ENCODE measurements around the gene ZNF579.
"Not testable (repeated sequence)": the region's sequence is repeated elsewhere in the genome, so short reads cannot be mapped to it uniquely, and the experiment has no call there.

Gene ZNF579

DNA sequence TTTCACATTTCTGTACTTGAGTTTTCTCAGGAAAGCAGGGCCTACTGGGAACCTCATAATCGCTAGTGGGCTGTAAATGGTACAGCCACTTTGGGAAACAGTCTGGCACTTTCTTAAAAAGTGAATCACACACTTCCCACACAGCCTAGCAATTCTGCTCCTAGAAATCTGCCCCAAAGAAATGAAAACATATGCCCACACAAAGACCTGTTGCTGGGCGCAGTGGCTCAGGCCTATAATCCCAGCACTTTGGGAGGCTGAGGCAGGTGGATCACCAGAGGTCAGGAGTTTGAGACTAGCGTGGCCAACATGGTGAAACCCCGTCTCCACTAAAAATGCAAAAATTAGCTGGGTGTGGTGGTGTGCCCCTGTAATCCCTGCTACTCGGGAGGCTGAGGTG is 11.2 kb downstream of the ZNF579 start:
- not testable (repeated sequence) for H3K27ac Mint-ChIP-seq, ATAC-seq, H3K4me1 Mint-ChIP-seq, H3K4me3 Mint-ChIP-seq, H3K36me3 Mint-ChIP-seq, H3K9me3 Mint-ChIP-seq
- H3K27me3 Mint-ChIP-seq: peaks cover 14% of the 10 kb centered on the region

DNA sequence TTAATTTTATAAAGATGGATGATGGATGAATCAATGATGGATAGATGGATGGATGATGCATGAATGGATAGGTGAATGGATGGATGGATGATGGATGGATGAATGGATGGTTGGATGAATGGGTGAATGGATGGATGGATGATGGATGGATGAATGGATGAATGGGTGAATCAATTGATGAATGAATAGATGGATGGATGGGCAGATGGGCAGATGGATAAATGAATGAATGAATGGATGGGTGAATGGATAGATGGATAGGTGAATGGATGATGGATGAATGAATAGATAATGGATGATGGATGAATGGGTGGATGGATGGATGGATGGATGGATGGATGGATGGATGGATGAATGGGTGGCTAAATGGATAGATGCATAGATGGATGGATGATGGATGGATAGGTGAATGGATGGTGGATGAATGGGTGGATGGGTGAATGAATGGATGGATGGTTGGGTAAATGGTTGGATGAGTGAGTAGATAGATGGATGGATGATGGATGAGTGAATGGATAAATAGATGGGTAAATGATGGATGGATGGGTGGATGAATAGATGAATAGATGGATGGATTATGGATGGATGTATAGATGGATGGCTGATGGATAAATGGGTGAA is 12.8 kb downstream of the ZNF579 start:
- H3K4me3 Mint-ChIP-seq: no peak overlapping the region
- H3K9me3 Mint-ChIP-seq: no peaks in the 10 kb centered on the region
- H3K27me3 Mint-ChIP-seq: peaks cover 31% of the 10 kb centered on the region
- no peaks in the 10 kb centered on the region for H3K4me1 Mint-ChIP-seq
- H3K36me3 Mint-ChIP-seq: no peaks in the 10 kb centered on the region
- H3K27ac Mint-ChIP-seq: no peak overlapping the region
- no peak for ATAC-seq

DNA sequence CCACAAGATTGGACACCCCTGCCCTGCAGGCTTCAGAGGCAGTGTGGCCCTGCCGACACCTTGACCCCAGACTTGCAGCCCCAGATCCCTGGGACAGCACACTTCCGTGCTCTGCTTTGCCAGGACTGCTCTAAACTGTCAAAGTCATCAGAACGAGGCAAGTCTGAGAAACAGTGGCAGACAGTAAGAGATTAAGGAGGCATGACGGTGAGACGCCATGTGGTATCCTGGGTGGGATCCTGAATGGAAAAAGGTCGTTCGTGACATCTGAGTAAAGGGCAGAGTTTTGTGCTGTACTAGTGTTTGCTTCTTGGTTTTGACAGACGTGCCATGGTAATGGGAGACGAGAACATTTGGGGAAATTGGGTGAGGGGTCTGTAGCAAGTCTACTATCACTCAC is 13.8 kb downstream of the ZNF579 start:
- Mint-ChIP-seq H3K4me3 (no peak overlapping the region), H3K27me3 (peaks cover 32% of the 10 kb centered on the region), H3K36me3 (no peaks in the 10 kb centered on the region), H3K9me3 (no peaks in the 10 kb centered on the region), H3K27ac (no peak overlapping the region), H3K4me1 (no peaks in the 10 kb centered on the region)
- ATAC-seq: no peak

DNA sequence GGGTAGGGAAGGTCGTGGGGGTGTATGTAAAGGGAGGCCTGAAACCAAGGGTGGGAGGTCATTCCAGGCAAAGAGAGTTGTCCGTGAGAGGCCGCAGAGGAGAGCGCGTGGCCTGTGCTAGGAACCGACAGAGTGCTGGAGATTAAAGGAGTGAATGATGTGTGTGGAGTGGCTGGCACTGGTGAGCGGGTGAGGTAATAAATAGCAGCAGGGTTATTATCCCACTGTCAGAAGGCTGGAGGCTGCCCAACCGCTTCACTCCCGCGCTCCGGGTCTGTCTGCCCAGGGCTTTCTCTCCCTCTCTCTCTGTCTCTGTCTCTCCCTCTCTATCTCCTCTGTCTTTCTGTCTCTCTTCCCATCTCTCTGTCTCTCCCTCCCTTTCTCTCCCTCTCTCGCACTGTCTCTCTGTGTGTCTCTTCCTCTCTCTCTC is 17.4 kb downstream of the ZNF579 start:
- H3K4me1 Mint-ChIP-seq: no peaks in the 10 kb centered on the region
- peaks cover 55% of the 10 kb centered on the region for H3K27me3 Mint-ChIP-seq
- ATAC-seq: no peak
- H3K36me3 Mint-ChIP-seq: no peaks in the 10 kb centered on the region
- no peak overlapping the region for H3K4me3 Mint-ChIP-seq
- no peak overlapping the region for H3K27ac Mint-ChIP-seq
- peaks cover 5% of the 10 kb centered on the region for H3K9me3 Mint-ChIP-seq

DNA sequence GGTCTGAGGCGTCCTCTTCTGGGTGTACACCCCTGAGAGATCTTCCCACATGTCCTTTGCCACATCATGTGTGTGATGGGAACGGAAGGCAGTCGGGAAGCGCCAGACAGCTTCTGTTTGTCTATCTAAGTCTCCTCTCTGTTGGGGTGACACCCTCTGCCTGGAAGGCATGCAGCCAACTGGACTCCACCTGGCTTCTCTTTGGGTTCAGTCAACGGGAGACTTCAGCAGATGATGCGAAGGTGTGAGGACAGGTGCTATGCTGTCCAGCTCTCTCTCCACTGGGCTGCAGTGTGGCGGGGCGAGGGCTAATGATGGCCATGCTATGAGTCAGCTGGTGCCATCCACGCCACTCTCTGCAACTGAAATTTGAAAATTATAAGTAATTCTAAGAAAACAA is 21.0 kb downstream of the ZNF579 start:
- Mint-ChIP-seq H3K4me1 (no peaks in the 10 kb centered on the region), H3K36me3 (no peaks in the 10 kb centered on the region), H3K9me3 (peaks cover 5% of the 10 kb centered on the region), H3K4me3 (no peak overlapping the region), H3K27me3 (peaks cover 50% of the 10 kb centered on the region), H3K27ac (no peak overlapping the region)
- no peak for ATAC-seq

DNA sequence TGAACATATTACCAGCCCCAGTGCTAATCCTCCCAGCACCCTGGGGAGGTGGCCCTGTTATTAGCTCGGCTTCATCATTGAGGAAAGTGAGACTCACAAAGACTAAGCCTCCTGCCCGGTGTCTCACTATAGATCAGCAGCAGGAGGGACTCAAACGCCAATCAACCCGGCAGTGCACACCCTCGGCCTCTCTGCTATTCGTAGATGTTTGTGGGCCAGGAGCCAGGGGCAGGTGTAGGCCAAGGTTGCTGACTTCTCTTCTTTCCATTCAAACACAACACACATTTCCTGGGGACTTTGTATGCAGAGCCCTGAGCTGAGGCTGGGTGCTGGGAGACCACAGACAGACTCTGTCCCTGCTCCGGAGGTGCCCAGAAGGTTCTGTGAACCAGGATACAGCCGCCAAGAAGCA is 25.9 kb downstream of the ZNF579 start:
- ATAC-seq: no peak
- H3K36me3 Mint-ChIP-seq: no peaks in the 10 kb centered on the region
- H3K4me1 Mint-ChIP-seq: peaks cover 1% of the 10 kb centered on the region
- H3K4me3 Mint-ChIP-seq: no peak overlapping the region
- H3K27ac Mint-ChIP-seq: no peak overlapping the region
- peaks cover 56% of the 10 kb centered on the region for H3K27me3 Mint-ChIP-seq
- H3K9me3 Mint-ChIP-seq: no peaks in the 10 kb centered on the region

DNA sequence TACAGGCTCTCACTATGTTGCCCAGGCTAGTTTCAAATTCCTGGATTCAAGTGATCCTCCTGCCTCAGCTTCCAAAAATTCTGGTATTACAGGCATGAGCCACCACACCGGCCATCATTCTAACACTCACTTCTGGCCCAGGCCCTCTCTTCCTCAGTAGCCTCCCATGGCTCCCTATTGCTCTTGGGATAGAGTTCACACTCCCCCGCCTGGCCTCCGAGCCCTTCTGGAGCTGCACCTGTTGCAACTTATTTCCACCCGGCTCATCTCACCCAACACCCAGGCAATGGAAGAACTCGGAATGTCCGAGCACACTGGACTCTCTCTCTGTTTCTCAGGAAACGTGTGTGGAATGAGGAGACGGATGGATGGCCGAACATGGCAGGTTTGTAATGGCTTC is 26.3 kb downstream of the ZNF579 start:
- Mint-ChIP-seq H3K27ac (no peak overlapping the region), H3K9me3 (no peaks in the 10 kb centered on the region), H3K4me3 (no peak overlapping the region), H3K27me3 (peaks cover 56% of the 10 kb centered on the region), H3K36me3 (no peaks in the 10 kb centered on the region), H3K4me1 (peaks cover 6% of the 10 kb centered on the region)
- ATAC-seq: no peak

DNA sequence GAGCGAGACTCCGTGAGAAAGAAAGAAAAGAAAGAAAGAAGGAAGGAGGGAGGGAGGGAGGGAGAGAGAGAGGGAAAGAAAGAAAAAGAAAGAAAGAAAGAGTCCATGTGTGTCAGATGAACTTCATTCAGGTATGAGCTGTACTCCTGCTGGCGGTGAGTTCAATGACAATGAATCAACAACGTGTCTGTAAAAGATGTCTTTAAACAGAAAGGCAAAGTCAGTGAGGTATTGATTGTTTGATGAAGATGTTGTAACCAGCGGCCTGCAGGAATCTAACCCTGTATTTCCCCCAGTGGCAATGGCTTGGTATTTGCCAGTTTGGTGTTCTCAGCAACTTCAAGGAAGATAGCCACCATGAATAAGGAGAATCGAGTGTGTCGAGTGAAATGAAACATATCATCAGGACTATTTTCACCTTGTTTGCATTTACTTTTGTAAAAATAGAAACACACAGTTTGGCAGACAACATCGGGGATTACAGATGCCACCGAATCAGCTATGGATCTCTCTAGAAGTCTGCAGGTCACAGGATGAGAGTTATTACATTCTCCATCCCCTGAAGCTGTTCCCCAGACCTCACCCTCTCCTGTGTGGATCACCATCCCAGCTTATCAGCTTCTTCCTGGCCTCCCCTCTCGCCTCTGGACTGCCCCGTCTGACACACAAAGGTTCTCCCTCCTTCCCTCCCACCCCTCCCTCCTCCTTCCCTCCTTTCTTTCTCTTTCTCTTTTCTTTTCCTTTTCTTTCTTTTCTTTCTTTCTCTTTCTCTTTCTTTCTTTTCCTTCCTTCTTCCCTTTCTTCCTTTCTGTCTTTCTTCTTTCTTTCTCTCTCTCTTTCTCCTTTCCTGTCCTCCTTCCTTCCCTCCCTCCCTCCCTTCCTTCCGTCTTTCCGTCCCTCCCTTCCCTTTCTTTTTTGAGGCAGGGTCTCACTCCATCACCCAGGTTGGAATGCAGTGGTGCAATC is 27.1 kb downstream of the ZNF579 start:
- Mint-ChIP-seq H3K27ac (no peak overlapping the region), H3K27me3 (peaks cover 57% of the 10 kb centered on the region), H3K9me3 (no peaks in the 10 kb centered on the region), H3K4me1 (peaks cover 6% of the 10 kb centered on the region), H3K4me3 (no peak overlapping the region), H3K36me3 (no peaks in the 10 kb centered on the region)
- ATAC-seq: no peak

DNA sequence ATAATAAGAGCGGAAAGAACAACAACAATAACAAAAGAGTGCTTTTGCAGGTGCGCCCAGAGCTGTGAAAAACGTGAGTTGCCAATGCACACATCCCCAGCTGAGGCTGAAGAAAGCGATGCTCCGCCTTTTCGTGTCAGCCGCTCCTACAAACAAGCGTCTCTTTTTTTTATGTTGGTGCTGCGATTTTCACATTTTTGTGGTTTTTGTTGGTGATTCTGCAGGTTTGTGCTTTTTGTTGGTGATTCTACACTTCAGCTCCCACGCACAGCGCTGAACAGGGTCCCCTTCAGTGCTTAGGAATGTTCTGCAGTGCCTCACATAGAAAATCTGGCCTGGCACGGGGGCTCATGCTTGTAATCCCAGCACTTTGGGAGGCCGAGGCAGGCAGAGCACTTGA is 28.0 kb downstream of the ZNF579 start:
- Mint-ChIP-seq H3K9me3 (no peaks in the 10 kb centered on the region), H3K4me1 (peaks cover 6% of the 10 kb centered on the region), H3K4me3 (no peak overlapping the region), H3K36me3 (no peaks in the 10 kb centered on the region), H3K27me3 (peaks cover 66% of the 10 kb centered on the region), H3K27ac (no peak overlapping the region)
- no peak for ATAC-seq

DNA sequence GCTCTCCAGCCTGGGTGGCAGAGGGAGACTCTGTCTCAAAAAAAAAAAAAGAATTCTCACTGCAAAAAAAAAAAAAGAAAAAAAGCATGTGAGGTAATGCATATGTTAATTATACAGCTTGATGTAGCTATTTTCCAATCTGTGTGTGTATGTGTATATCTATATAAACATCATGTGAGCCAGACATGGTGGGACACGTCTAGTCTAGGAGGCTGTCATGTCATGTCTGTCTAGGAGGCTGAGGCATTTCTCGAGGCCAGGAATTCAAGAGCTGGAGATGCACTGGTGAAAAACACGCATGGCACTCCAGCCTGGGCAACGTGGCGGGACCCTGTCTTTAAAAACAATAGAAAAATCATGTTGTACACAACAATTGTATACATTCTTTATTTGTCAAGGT is 28.4 kb downstream of the ZNF579 start:
- no peaks in the 10 kb centered on the region for H3K36me3 Mint-ChIP-seq
- ATAC-seq: no peak
- peaks cover 6% of the 10 kb centered on the region for H3K4me1 Mint-ChIP-seq
- no peaks in the 10 kb centered on the region for H3K9me3 Mint-ChIP-seq
- peaks cover 70% of the 10 kb centered on the region for H3K27me3 Mint-ChIP-seq
- no peak overlapping the region for H3K27ac Mint-ChIP-seq
- no peak overlapping the region for H3K4me3 Mint-ChIP-seq

DNA sequence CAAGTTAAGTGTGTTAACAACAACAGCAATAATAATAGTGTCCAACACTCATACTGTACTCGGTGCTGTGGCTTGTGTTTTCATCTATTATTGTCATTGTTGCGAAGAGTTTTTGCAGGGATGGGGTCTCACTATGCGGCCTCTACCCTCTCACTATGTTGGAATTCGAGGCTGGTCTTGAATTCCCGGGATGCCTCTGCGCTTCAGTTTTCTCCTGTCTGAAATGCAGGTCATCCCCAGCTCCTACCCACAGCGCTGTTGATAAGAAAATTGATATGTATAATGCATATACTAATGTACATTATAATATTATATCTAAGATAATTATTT is 30.4 kb downstream of the ZNF579 start:
- peaks cover 88% of the 10 kb centered on the region for H3K27me3 Mint-ChIP-seq
- H3K9me3 Mint-ChIP-seq: no peaks in the 10 kb centered on the region
- H3K27ac Mint-ChIP-seq: no peak overlapping the region
- ATAC-seq: no peak
- peaks cover 6% of the 10 kb centered on the region for H3K4me1 Mint-ChIP-seq
- H3K4me3 Mint-ChIP-seq: no peak overlapping the region
- H3K36me3 Mint-ChIP-seq: no peaks in the 10 kb centered on the region

DNA sequence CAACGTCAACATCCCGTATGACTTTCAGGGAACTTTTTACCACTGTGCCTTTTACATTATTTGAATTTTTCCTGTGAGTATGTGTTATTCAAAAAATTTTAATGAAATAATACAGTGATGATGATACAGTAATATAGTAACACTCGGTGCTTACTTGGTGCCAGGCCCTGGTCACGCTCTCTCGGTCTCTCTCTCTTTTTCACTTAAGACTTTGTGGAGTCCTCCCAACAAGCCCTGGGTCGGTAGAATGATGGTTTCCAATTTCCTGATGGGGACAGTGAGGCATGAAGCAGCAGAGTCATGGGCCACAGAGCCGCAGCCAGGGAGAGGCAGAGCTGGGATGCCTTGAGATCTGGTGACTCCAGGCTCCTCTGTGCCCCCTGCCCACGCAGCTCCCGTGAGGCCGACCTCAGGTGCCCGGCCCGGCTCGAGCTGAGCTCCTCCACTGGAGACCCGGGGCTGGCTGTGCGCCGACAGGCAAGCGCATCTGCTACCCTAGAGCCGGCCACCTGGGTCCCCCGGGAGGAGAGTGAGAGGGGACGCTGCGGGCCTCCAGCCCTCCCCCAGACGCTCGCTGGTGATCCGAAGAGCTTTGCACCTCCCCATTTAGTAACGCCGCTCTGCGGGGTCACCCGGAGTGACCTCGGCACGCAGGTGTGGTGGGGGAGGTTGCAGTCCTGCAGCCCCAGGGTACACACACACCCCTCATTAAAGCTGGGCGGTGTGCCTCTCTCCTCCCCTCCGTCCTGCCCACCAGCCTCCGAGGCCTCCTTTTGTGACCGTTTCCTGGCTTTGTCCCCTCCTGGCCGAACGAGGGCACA is 30.9 kb downstream of the ZNF579 start:
- no peak overlapping the region for H3K27ac Mint-ChIP-seq
- no peak overlapping the region for H3K4me3 Mint-ChIP-seq
- peak; percentile 51 for ATAC-seq
- H3K27me3 Mint-ChIP-seq: peaks cover 88% of the 10 kb centered on the region
- H3K36me3 Mint-ChIP-seq: no peaks in the 10 kb centered on the region
- no peaks in the 10 kb centered on the region for H3K9me3 Mint-ChIP-seq
- H3K4me1 Mint-ChIP-seq: peaks cover 6% of the 10 kb centered on the region

DNA sequence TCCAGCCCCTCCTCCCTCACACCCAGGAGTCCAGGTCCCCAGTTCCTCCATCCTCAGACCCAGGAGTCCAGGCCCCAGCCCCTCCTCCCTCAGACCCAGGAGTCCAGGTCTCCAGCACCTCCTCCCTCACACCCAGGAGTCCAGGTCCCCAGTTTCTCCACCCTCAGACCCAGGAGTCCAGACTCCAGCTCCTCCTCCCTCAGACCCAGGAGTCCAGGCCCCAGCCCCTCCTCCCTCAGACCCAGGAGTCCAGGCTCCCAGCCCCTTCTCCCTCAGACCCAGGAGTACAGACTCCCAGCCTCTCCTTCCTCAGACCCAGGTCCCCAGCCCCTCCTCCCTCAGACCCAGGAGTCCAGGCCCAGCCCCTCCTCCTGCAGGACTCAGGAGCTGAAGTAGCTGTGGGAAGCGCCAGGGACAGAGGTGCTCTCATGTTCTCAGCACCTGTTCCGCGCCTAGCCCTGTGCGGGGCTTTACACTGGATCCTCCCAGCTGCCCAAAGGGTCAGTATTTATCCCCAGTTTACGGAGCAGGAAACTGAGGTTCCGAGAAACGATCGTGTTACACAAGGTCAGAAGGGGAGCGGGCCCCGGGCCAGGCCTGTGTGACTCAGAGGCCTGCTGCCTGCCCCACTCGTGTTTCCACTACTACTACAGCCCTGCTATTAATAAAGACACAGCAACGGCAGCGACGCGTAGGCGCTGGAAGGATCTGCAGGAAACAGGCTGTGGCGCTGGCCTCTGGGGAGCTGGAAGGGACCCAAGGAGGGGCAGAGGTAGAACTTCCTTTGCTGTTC is 33.6 kb downstream of the ZNF579 start:
- H3K4me3 Mint-ChIP-seq: no peak overlapping the region
- H3K27ac Mint-ChIP-seq: no peak overlapping the region
- H3K4me1 Mint-ChIP-seq: peaks cover 6% of the 10 kb centered on the region
- H3K27me3 Mint-ChIP-seq: peaks cover 84% of the 10 kb centered on the region
- peaks cover 6% of the 10 kb centered on the region for H3K36me3 Mint-ChIP-seq
- H3K9me3 Mint-ChIP-seq: peaks cover 15% of the 10 kb centered on the region
- ATAC-seq: no peak

DNA sequence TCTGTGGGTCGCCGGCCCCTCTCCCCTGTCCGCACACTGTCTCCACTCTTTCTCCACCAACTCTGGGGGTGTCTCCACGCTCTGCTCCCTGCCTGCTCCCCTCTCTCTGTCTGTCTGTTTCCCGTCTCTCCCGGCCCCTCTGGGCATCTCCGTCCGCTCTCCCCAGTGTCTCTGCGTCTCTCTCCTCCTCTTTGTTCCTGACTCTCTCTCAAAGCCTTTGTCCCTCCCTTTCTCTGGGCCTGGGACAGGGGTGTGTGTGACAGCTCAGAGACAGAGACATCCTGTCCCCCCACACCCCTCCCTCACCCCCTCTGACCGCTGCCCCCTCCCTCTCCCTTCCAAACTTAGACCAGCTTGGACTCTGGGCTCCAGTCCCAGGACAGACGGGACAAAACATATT is 34.6 kb downstream of the ZNF579 start:
- H3K27me3 Mint-ChIP-seq: peaks cover 81% of the 10 kb centered on the region
- ATAC-seq: no peak
- peaks cover 6% of the 10 kb centered on the region for H3K4me1 Mint-ChIP-seq
- H3K36me3 Mint-ChIP-seq: peaks cover 6% of the 10 kb centered on the region
- H3K27ac Mint-ChIP-seq: no peak overlapping the region
- no peak overlapping the region for H3K4me3 Mint-ChIP-seq
- H3K9me3 Mint-ChIP-seq: peaks cover 16% of the 10 kb centered on the region

DNA sequence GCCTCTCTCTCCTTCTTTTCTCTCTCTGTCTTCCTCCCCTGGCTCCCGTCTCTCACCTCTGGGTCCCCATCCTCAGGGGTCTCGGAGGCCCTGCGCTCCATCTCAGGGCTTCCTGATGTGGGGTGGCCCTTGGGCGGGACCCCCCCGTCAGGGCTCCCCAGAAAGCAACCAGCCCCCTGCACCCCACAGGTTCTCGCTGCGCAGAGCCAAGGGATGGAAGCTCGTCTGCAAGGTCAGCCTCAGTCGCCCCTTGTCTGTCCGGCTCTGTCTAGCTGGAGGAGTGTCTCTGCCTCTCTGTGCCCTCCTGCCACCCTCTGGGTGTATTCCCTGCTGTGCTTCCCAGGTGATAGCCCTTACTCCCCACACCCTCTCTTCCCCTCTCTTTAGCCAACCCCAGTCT is 35.2 kb downstream of the ZNF579 start, which contains the start of gene SBK3:
Gene SBK3, minus strand, starts transcription at position 101 of the 400 bp plus-strand sequence. Its CDS starts 0 bp downstream, at position 101.
- H3K27ac Mint-ChIP-seq: no peak within 1 kb of the TSS
- H3K4me1 Mint-ChIP-seq: peaks cover 6% of the 10 kb centered on the region
- peaks cover 81% of the 10 kb centered on the region for H3K27me3 Mint-ChIP-seq
- H3K4me3 Mint-ChIP-seq: no peak within 1 kb of the TSS
- H3K36me3 Mint-ChIP-seq: peaks cover 6% of the 10 kb centered on the region
- H3K9me3 Mint-ChIP-seq: peaks cover 16% of the 10 kb centered on the region
- ATAC-seq: no peak
